SIG-M5 (cell line): ENCODE data around the gene ZFP62.
A peak's percentile ranks its signal among the peaks of the same experiment; 100 is the strongest.

Experiments used
- DNase-seq: peaks from one replicate; lab custom pipeline; 2025; lab: John Stamatoyannopoulos, UW

The ZFP62 gene

GRCh38 chr5:180868960-180869359 is 7.9 kb upstream of the ZFP62 start:
- DNase-seq, result no peak

- no peak for DNase-seq
Measured at GRCh38 chr5:180866985-180867384, 5.9 kb upstream of the ZFP62 start.

GRCh38 chr5:180865981-180866695 is 5.1 kb upstream of the ZFP62 start:
- no peak for DNase-seq

GRCh38 chr5:180862645-180863044 is 1.6 kb upstream of the ZFP62 start:
- DNase-seq, result no peak

- peak; percentile 21 for DNase-seq
Measured at GRCh38 chr5:180860273-180860886, 696 bp downstream of the ZFP62 start.

GRCh38 chr5:180858586-180858985 is 2.5 kb downstream of the ZFP62 start:
- no peak for DNase-seq

GRCh38 chr5:180853848-180854176 is 7.3 kb downstream of the ZFP62 start:
- no peak for DNase-seq

GRCh38 chr5:180853121-180853847 is 7.8 kb downstream of the ZFP62 start:
- no peak for DNase-seq

- no peak for DNase-seq
Measured at GRCh38 chr5:180852495-180852894, 8.6 kb downstream of the ZFP62 start.

- DNase-seq, result no peak
Measured at GRCh38 chr5:180850434-180851078, 10.5 kb downstream of the ZFP62 start.

- no peak for DNase-seq
Measured at GRCh38 chr5:180849827-180850226, 11.2 kb downstream of the ZFP62 start.

- DNase-seq, result no peak
Measured at GRCh38 chr5:180848878-180849277, 12.2 kb downstream of the ZFP62 start.

GRCh38 chr5:180848265-180848664 is 12.8 kb downstream of the ZFP62 start:
- DNase-seq, result no peak

GRCh38 chr5:180847026-180847425 is 14.1 kb downstream of the ZFP62 start:
- DNase-seq, result no peak

GRCh38 chr5:180844858-180845257 is 16.2 kb downstream of the ZFP62 start:
- DNase-seq, result no peak

- DNase-seq, result no peak
Measured at GRCh38 chr5:180844432-180844831, 16.6 kb downstream of the ZFP62 start.

- DNase-seq, result no peak
Measured at GRCh38 chr5:180839935-180840334, 21.1 kb downstream of the ZFP62 start.

- DNase-seq, result no peak
Measured at GRCh38 chr5:180839227-180839626, 21.8 kb downstream of the ZFP62 start.

GRCh38 chr5:180837478-180837877 is 23.6 kb downstream of the ZFP62 start:
- no peak for DNase-seq

- no peak for DNase-seq
Measured at GRCh38 chr5:180832638-180833068, 28.4 kb downstream of the ZFP62 start.

- no peak for DNase-seq
Measured at GRCh38 chr5:180831139-180832093, 29.7 kb downstream of the ZFP62 start.
